HepG2 (cell line): ENCODE measurements around the gene PSMB11. TPM values are rescaled to one million over a fixed set of nuclear protein-coding genes. Genes with fewer than 3 reads are reported as not detected.

Source experiments
- ARID3A ChIP-seq: IDR thresholded peaks from 2 replicates; pipeline ENCODE4 v1.6.1; 2012; ENCODE audit warnings: low read depth, low read length, improper control_type of control experiment
- ATF5 ChIP-seq: sonication (generic); formaldehyde crosslinking; IDR thresholded peaks from 2 replicates; pipeline ENCODE4 v1.4.0; 2020; ENCODE audit warnings: mild to moderate bottlenecking, low read depth, missing genetic modification reagents
- CTCF ChIP-seq: sonication (generic); formaldehyde crosslinking; IDR thresholded peaks from 2 replicates; pipeline ENCODE4 v1.5.0; 2020; ENCODE audit warnings: mild to moderate bottlenecking, missing genetic modification reagents, moderate library complexity
- GZF1 ChIP-seq: sonication (generic); formaldehyde crosslinking; IDR thresholded peaks from 2 replicates; pipeline ENCODE4 v1.5.1; 2020; ENCODE audit warnings: mild to moderate bottlenecking, missing genetic modification reagents
- HBP1 ChIP-seq: IDR thresholded peaks from 2 replicates; pipeline ENCODE4 v1.6.1; 2016; ENCODE audit warnings: low read depth, control low read depth
- LCORL ChIP-seq, 2 experiments: fragments of 450-650 bp in 1 of 2; sonication (generic) in 1 of 2; formaldehyde crosslinking in 1 of 2; IDR thresholded peaks; 2 replicates each; pipeline versions ENCODE4 v1.5.0 to v1.6.1; 2017 to 2020; ENCODE audit warnings: antibody characterized with exemption in 1 of 2, missing genetic modification reagents in 1 of 2
- POGK ChIP-seq: sonication (generic); formaldehyde crosslinking; conservative IDR thresholded peaks from 2 replicates; pipeline ENCODE4 v1.8.0; 2022; ENCODE audit warnings: mild to moderate bottlenecking, moderate library complexity, missing genetic modification reagents
- PRMT3 ChIP-seq: sonication (generic); formaldehyde crosslinking; IDR thresholded peaks from 2 replicates; pipeline ENCODE4 v1.8.1; 2022; ENCODE audit warnings: low read depth, mild to moderate bottlenecking, moderate library complexity, missing genetic modification reagents, borderline replicate concordance
- ZMYM4 ChIP-seq: sonication (generic); formaldehyde crosslinking; IDR thresholded peaks from 2 replicates; pipeline ENCODE4 v1.8.1; 2023; ENCODE audit warnings: mild to moderate bottlenecking, missing genetic modification reagents
- ZNF280D ChIP-seq: sonication (generic); formaldehyde crosslinking; IDR thresholded peaks from 2 replicates; pipeline ENCODE4 v1.5.1; 2020; ENCODE audit warnings: mild to moderate bottlenecking, missing genetic modification reagents
- ZNF547 ChIP-seq: sonication (generic); formaldehyde crosslinking; IDR thresholded peaks from 2 replicates; pipeline ENCODE4 v1.5.1; 2020; ENCODE audit warnings: mild to moderate bottlenecking, missing genetic modification reagents
- ZNF598 ChIP-seq: sonication (generic); formaldehyde crosslinking; IDR thresholded peaks from 2 replicates; pipeline ENCODE4 v1.5.1; 2020; ENCODE audit warnings: mild to moderate bottlenecking, missing genetic modification reagents, borderline replicate concordance
- ZNF652 ChIP-seq: IDR thresholded peaks from 2 replicates; pipeline ENCODE4 v1.6.1; 2016; ENCODE audit warnings: low read depth, borderline replicate concordance
- ZNF841 ChIP-seq: sonication (generic); formaldehyde crosslinking; IDR thresholded peaks from 2 replicates; pipeline ENCODE4 v1.8.1; 2023; ENCODE audit warnings: missing genetic modification reagents, borderline replicate concordance
- polyA plus RNA-seq, 8 experiments: library from polyadenylated mRNA; depleted of rRNA in 3 of 8; stranded (reverse) in 7 of 8; unstranded in 1 of 8; fragments of >200 nt; fragmentation: Illumina TruSeq in 4 of 8; extraction: Trizol in 4 of 8; gene quantifications; 2 replicates each; pipeline versions ENCODE4 v1.2.1 to v1.2.3, GENCODE V29; 2011 to 2016; ENCODE audit warnings: low read depth in 4 of 8, missing spikeins in 1 of 8, mixed read lengths in 1 of 8; ENCODE audit not compliant: insufficient read depth in 1 of 8
- total RNA-seq, 5 experiments: library from RNA; depleted of rRNA; stranded (reverse); fragments of >200 nt; fragmentation: Illumina TruSeq; extraction: Trizol; gene quantifications; 2 replicates each; pipeline ENCODE4 v1.2.3, GENCODE V29; 2016; ENCODE audit warnings: low read depth in 1 of 5

PSMB11 gene
- total and polyA plus RNA-seq, 2 of the 13 experiments (the other 11 are each of a cell fraction or from before 2014, with no cell fraction given) = not detected

GRCh38 chr14:23056145-23056955 lies 14.3 kb downstream of the PSMB11 start (continued):
- no peak for TF ChIP-seq ATF5 (CRISPR knock-in tag)
- peak; percentile 93; the same call in 1 of the 2 replicates for TF ChIP-seq ZNF598 (CRISPR knock-in tag)
- peak; percentile 80 for TF ChIP-seq PRMT3 (CRISPR knock-in tag)
- TF ChIP-seq POGK (CRISPR knock-in tag) = peak; percentile 10; the same call in 1 of the 2 replicates
- peak; percentile 33; the same call in 1 of the 2 replicates for TF ChIP-seq LCORL (IDR thresholded peaks at IDR 0.05)
- no peak; the same call in 1 of the 2 replicates for TF ChIP-seq LCORL (CRISPR knock-in tag; IDR thresholded peaks at IDR 0.05)
- TF ChIP-seq ZNF652 (CRISPR knock-in tag) = peak; percentile 28; the same call in 1 of the 2 replicates
- TF ChIP-seq ZNF280D (CRISPR knock-in tag) = 0 out of 2 replicates have a peak, but pooled peaks have one; percentile 13
- TF ChIP-seq ARID3A = 0 out of 2 replicates have a peak, but pooled peaks have one; percentile 30
- TF ChIP-seq ZMYM4 = peak; percentile 26; the same call in 1 of the 2 replicates
- peak; percentile 98 for TF ChIP-seq CTCF
- no peak; the same call in 1 of the 2 replicates for TF ChIP-seq GZF1 (CRISPR knock-in tag)
- peak; percentile 79; the same call in 1 of the 2 replicates for TF ChIP-seq HBP1 (CRISPR knock-in tag)
- no peak for TF ChIP-seq ZNF841 (CRISPR knock-in tag)
- peak; percentile 18 for TF ChIP-seq ZNF547
